GM21390 (cell line): ENCODE results near the gene POU2AF3.
"Not testable (repeated sequence)": the region's sequence is repeated elsewhere in the genome, so short reads cannot be mapped to it uniquely, and the experiment has no call there.

Source experiments
- ATAC-seq: cut with Tn5 transposase; IDR thresholded peaks from one replicate; pipeline ENCODE4 v1.9.1; 2021; ENCODE audit not compliant: unreplicated experiment

POU2AF3 gene

GRCh38 chr11:111300569-111300968 is 2.2 kb downstream of the POU2AF3 start:
- no peak for ATAC-seq

GRCh38 chr11:111301004-111301841 is 2.9 kb downstream of the POU2AF3 start:
- ATAC-seq = no peak

- no peak for ATAC-seq
These were observed 3.4 kb downstream of the POU2AF3 start for GRCh38 chr11:111301842-111302118.

GRCh38 chr11:111302298-111302697 is 4.0 kb downstream of the POU2AF3 start:
- ATAC-seq = no peak

DNA sequence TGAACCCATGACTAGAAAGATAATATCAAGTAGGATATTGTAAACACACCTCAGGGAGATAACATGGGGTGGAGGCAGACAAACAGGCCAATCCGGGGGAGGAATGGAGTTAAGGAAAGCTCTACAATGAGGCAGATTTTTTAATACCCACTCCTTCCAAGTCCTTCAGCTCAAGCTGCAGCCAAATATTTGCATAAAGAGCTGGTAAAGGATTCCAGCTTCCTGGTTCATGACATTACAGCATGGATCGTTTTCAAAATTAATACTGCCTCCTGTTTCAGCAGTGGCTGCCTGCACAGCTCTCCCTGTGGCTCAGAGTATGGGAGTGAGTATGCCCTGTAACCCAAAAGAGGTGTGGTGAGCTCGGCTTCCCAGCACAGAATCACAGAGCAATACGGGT is 5.1 kb downstream of the POU2AF3 start:
- no peak for ATAC-seq

- no peak for ATAC-seq
These were observed 6.9 kb downstream of the POU2AF3 start for GRCh38 chr11:111305162-111305802.

GRCh38 chr11:111305876-111306275 is 7.5 kb downstream of the POU2AF3 start:
- ATAC-seq = no peak

DNA sequence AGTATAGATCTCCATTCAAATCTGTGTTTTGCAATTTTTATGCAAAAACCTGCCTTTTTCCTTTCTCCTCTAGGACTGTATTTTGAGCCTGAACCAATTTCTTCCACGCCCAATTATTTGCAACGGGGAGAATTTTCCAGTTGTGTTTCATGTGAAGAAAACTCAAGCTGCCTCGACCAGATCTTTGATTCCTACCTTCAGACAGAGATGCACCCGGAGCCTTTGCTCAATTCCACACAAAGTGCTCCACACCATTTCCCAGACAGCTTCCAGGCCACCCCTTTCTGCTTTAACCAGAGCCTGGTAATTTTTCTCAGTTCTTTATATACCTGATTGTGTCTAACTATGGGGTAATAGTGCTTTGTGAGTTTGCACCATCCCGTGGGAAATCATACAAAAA is 8.0 kb downstream of the POU2AF3 start:
- ATAC-seq = no peak

DNA sequence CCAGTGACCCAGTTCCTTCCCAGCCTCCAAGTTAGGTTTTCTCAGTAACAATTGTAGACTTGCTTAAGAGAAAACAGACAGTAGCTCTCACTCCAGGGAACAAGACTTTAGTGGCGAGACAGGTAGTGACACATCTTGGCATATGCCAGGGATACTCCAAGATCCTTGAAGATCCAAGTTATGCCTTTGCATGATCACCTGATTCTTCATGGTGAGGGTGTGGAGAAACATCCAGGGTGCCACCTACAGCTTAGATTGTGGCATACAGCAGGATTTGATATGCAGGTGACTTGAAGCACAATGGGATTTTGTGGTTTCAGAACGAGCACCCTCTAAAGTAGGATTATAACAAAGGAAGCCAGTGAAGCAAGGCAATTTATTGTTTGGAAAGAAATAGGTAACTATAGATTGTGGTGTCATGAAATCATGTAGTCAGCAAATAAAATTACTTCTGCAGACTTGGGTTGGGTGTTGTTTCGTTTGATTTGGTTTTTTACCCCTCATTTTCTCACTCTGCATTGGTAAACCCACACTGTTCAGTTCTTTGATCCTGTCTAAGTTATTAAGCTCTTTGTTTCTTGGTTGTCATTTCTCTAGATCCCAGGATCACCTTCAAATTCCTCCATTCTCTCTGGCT is 9.2 kb downstream of the POU2AF3 start:
- no peak for ATAC-seq

GRCh38 chr11:111308140-111308539 is 9.8 kb downstream of the POU2AF3 start:
- no peak for ATAC-seq

GRCh38 chr11:111309215-111309915 is 11.0 kb downstream of the POU2AF3 start:
- ATAC-seq = no peak

DNA sequence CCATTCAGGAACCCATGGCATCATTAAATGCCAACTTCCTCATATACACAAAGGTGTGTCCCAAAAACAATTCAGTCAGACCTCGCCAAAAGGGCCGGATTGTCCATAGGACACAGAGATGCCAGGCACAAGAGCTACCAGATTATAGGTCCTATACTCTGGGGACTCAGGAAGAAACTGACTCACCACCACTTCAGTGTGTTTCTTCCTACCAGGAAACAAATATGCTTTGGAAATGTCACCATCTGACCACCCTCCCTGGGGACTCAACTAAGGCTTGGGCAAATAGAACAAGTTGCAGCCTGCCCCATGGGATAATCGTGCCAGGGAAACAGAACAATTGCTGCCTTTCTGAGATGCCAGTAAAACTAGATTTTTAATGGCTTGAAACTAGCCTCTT is 11.7 kb downstream of the POU2AF3 start:
- no peak for ATAC-seq

DNA sequence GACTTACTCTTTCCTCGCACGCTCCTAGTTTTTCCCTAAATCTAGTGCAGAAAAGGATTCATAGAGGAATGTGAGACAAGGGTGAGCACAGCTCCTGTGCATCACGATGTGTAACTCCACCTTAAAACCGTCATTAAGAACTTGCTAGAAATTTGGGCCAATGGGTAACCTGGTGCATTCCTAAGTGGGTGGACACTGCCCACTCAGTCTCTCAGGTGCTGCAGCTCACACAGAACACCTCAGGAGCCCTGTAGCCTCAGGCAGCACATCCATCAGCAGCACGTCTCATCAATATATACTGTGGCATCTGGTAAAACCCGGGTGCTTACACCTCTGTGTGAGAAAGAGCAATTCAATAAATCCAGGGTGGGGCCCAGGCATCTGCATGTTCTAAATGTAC is 12.4 kb downstream of the POU2AF3 start:
- ATAC-seq = no peak

DNA sequence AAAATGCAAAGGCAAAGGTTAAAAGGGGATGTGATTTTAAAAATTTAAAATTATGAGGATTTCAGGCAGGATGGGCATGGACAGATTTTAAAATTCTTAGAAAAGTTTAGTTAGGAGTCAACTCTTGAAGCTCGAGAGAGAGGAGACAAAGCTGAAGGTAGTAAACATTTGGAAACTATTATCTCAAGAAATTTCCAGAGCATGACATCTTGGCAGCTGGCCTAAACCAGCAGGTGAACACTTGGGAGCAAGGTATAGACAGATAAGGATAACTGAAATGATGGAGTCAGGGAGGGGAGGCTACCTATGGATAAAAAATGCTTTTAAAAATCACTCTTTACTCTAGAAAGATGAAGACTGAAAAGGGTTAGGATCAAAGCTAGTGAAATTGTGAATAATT is 13.7 kb downstream of the POU2AF3 start:
- no peak for ATAC-seq

- no peak for ATAC-seq
These were observed 20.9 kb downstream of the POU2AF3 start for GRCh38 chr11:111319296-111319695.

GRCh38 chr11:111320199-111320598 is 21.9 kb downstream of the POU2AF3 start:
- ATAC-seq = not testable (repeated sequence)

GRCh38 chr11:111320728-111321568 is 22.6 kb downstream of the POU2AF3 start:
- ATAC-seq = no peak

DNA sequence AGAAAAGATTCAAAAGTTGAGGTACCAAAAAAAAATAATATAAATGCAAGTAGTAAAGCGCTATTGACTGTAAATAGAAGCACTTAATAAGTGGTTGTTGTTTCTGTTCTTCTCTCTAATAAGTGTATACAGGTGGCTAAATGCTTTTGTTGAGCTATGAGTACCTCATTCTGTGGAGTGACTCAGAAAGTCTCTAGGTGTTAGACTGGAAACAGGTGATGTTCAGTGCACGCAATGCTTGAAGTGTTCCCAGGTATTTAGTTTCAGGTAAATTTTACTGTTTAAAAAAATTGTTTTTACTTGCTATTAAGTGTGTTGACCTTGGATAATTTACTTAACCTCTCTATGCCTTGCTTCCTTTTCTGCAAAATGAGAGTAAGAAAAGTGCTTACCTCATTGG is 24.2 kb downstream of the POU2AF3 start:
- ATAC-seq = no peak

DNA sequence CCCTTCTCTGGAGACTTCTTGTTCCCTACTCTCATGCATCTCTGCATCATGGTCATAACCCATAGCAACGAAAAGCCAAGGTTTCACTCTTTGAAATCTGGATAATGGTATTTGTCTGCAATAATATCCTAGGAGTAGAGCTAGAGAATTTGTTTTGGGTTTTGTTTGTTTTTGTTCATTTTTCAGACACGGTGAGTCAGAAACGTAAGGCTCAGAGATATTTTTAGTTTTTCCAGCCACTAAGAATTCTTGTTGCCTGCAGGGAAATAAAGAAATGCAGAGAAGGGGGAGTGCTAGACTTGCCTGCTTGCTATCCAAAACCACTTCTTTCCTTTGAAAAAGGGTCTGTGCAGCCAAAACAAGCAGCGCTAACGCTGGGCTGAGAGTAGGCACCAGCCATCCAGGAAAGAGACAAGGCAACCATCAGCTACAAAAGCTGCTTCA is 26.0 kb downstream of the POU2AF3 start:
- ATAC-seq = no peak

GRCh38 chr11:111325259-111325658 is 26.9 kb downstream of the POU2AF3 start:
- no peak for ATAC-seq

- ATAC-seq = no peak
These were observed 28.5 kb downstream of the POU2AF3 start for GRCh38 chr11:111326824-111327223.
